T1000 (cell line): Measurements from ENCODE around the gene FRMD4A.
"Not testable (repeated sequence)": the region's sequence is repeated elsewhere in the genome, so short reads cannot be mapped to it uniquely, and the experiment has no call there.

ENCODE experiments used
- DNase-seq: peaks from one replicate; lab custom pipeline; 2025; ENCODE audit warnings: mixed read lengths; lab: John Stamatoyannopoulos, UW

FRMD4A gene

GRCh38 chr10:13913897-13914296, 416.8 kb downstream of the FRMD4A start:
- DNase-seq: no peak

GRCh38 chr10:13911821-13912520, 418.8 kb downstream of the FRMD4A start:
- no peak for DNase-seq

- DNase-seq: no peak
Observed at GRCh38 chr10:13909516-13910258, 421.0 kb downstream of the FRMD4A start.

GRCh38 chr10:13908475-13908874, 422.2 kb downstream of the FRMD4A start:
- DNase-seq: no peak

GRCh38 chr10:13907570-13907969, 423.2 kb downstream of the FRMD4A start:
- DNase-seq: no peak

GRCh38 chr10:13905281-13905680, 425.4 kb downstream of the FRMD4A start:
- DNase-seq: no peak

GRCh38 chr10:13904064-13904463, 426.7 kb downstream of the FRMD4A start:
- DNase-seq: no peak

- DNase-seq: no peak
Observed at GRCh38 chr10:13902868-13903587, 427.7 kb downstream of the FRMD4A start.

- DNase-seq: no peak
Observed at GRCh38 chr10:13899941-13900340, 430.8 kb downstream of the FRMD4A start.

GRCh38 chr10:13896146-13896545, 434.6 kb downstream of the FRMD4A start:
- not testable (repeated sequence) for DNase-seq

GRCh38 chr10:13894412-13895093, 436.2 kb downstream of the FRMD4A start:
- no peak for DNase-seq

GRCh38 chr10:13893926-13894325, 436.8 kb downstream of the FRMD4A start:
- no peak for DNase-seq

GRCh38 chr10:13892871-13893270, 437.9 kb downstream of the FRMD4A start:
- no peak for DNase-seq

- DNase-seq: no peak
Observed at GRCh38 chr10:13892001-13892491, 438.7 kb downstream of the FRMD4A start.

GRCh38 chr10:13891128-13892000, 439.4 kb downstream of the FRMD4A start:
- DNase-seq: no peak

- no peak for DNase-seq
Observed at GRCh38 chr10:13890233-13891127, 440.2 kb downstream of the FRMD4A start.

GRCh38 chr10:13887761-13888160, 443.0 kb downstream of the FRMD4A start:
- no peak for DNase-seq

- DNase-seq: no peak
Observed at GRCh38 chr10:13885238-13885990, 445.3 kb downstream of the FRMD4A start.
